GM12891 (cell line): ENCODE results near the gene FHOD1.

Experiments used
- DNase-seq: peaks from one replicate; pipeline ENCODE4 v3.0.0; 2011; ENCODE audit warnings: low spot score; ENCODE audit not compliant: insufficient read length
- FAIRE-seq: peaks from 2 replicates; lab custom pipeline; 2011; peaks lifted over from hg19 to GRCh38; lab: Jason Lieb, UNC
- PAX5 ChIP-seq: IDR thresholded peaks from 2 replicates; pipeline ENCODE4 v1.6.1; 2011; ENCODE audit warnings: low read length, moderate library complexity, mild to moderate bottlenecking; ENCODE audit not compliant: insufficient read depth, severe bottlenecking
- POLR2A ChIP-seq: IDR thresholded peaks from 2 replicates; pipeline ENCODE4 v1.6.1; 2011; ENCODE audit warnings: low read depth, low read length, control low read depth
- POLR2AphosphoS5 ChIP-seq: IDR thresholded peaks from 2 replicates; pipeline ENCODE4 v1.6.1; 2011; ENCODE audit warnings: low read depth, low read length, control low read depth
- POU2F2 ChIP-seq: IDR thresholded peaks from 2 replicates; pipeline ENCODE4 v1.6.1; 2011; ENCODE audit warnings: low read depth, mild to moderate bottlenecking, control low read depth, low read length, moderate library complexity
- SPI1 ChIP-seq: IDR thresholded peaks from 2 replicates; pipeline ENCODE4 v1.6.1; 2011; ENCODE audit warnings: low read depth, low read length, control low read depth
- TAF1 ChIP-seq: IDR thresholded peaks from 2 replicates; pipeline ENCODE4 v1.6.1; 2011; ENCODE audit warnings: low read depth, low read length, control low read depth

FHOD1 gene

DNA sequence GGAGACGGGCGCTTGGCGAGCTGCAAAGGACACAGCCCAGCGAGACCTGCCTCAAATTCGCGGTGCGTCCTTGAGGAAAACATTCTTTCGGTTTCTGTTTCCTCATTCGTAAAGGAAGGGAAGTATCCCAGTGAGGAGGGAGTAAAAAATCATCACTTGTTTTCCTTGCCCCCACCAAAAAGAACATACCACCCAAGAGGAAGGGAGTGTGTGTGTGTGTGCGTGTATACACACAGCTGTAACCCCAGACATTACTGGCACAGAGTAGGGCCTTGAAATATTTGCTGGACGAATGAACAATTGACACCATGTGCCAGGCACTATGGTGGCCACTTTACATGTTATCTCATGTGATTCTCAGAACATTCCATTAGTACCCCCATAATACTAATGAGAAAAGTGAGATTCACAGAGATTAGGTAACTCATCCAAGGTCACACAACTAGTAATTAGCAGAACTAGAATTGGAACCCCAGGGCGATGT is 61.6 kb downstream of the FHOD1 start:
- DNase-seq = no peak
- FAIRE-seq = no peak
- TF ChIP-seq SPI1 = no peak
- TF ChIP-seq POU2F2 = no peak
- no peak for TF ChIP-seq POLR2A
- TF ChIP-seq PAX5 = no peak
- no peak for TF ChIP-seq TAF1
- TF ChIP-seq POLR2AphosphoS5 = no peak

DNA sequence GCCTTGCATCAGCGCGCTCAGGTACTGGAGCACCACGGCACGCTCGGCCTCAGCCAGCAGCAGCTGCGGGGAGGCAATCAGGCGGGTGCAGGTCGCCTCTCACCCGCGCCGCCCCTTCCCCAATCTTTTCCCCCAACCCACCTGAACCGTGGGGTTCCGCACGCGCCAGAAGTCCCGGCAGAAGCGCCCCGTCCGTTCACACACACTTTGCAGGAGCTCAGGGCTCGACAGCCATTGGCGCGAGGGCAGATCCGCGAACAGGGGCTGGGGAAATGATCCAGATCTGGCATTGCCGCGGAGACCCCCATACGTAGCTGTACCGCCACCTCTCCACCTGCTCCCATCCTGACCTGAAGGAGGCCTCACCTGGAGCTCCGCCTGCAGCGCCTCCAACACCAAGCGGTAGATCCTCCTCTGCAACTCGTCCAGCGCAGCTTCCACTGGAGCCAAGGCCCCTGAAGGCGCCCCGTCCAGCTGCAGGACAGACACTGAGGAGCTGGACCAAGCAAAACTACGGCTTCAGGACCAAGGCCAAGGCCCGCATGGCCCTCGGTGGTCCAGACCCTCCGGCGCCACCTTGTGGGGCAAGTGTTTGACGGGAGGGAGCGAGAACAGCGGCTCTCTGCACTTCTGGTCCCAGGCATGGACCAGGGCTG is 62.2 kb downstream of the FHOD1 start:
- DNase-seq (no peak), FAIRE-seq (peak; percentile 87)
- no peak for TF ChIP-seq TAF1
- no peak for TF ChIP-seq SPI1
- TF ChIP-seq PAX5 = peak; percentile 73
- no peak for TF ChIP-seq POU2F2

DNA sequence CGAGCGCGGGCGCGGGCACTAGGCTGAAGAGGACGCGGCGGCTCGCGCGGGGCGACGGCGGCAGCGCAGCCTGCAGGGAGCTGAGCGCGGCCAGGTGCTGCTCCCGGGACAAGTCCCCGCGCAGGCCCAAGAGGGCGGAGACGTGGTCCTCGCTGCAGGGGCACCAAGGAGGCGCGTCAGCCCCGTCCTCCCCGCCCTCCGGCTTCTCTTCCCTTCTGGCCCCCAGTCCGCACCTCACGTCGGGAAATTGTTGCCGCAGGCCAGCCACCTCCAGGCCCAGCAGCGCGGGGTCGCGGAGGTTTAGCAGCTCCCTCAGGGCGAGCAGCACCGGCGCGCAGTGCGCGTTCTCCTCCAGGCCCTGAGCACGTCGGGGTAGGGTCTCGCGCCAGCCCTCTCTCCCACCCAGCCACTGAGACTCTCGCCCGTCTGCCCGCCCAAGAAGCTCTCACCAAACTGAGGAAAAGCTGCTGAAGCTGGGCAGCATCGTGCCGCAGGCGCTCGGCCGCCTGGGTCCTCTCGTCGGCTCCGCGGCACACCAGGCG is 62.8 kb downstream of the FHOD1 start:
- FAIRE-seq (no peak), DNase-seq (no peak)
- TF ChIP-seq TAF1 (no peak), PAX5 (no peak), POLR2AphosphoS5 (no peak), SPI1 (no peak), POU2F2 (no peak), POLR2A (no peak)

DNA sequence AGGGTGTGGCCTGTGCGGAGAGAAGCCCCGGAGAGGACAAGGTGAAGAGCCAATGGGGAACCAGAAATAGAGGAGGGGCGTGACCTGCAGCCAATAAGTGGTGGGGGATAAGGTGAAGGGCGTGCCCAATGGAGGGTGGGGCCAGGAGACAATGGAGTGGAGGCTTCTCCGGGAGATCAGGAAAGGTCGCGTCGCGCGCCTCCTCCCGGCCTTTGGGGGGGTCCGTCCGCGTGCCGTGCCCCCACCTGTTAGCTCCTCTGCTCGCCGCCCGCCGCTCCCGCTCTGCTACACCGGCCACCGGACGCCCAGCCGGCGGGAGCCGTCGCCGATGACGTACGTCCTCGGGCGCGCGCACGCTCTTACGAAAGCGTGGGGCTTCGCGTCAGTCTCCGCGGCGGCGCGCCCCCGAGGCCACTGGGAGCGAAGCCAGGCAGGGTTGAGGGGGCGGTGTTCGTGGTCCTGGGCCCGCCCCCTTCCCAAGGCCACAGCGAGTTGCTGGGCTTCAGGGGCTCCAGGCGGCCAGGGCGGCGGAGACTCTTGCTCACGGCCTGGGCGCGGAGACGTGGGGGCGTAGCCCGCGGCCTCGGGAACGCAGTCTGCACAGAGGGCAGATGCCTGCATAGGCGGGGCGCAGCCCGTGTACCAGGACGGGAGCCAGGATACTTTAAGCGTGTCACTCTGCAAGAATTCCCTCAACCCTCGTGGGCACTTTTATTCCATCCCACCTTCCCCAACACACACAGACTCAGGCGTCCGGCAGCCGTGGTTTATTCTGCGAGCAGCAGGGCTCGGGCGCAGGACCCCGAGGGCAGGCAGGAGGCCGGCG is 63.4 kb downstream of the FHOD1 start, which contains the start of gene MATCAP1:
Gene MATCAP1, minus strand, starts transcription at position 337 of the 826 bp plus-strand sequence. CDS start 3,353 bp downstream, outside the sequence.
- FAIRE-seq (peak; percentile 99), DNase-seq (peak; percentile 99)
- TF ChIP-seq PAX5 (no peak), TAF1 (no peak), POU2F2 (no peak), POLR2A (no peak), POLR2AphosphoS5 (no peak), SPI1 (no peak)

DNA sequence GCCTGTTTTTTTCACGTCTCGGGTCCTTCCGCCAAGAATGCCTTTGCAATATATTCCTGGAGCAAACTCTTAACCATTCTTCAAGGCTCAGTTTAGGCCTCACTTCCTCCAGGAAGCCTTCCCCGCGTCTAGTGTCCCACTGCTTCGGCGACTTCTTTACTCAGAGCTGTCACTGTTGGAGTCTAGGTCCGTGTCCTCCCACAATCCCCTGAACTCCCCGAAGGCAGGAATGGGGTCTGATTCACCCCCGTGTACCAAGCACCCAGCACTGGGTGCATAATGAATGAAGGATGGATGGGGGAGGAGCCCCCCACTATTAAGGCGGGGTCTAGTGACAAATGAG is 64.0 kb downstream of the FHOD1 start:
- DNase-seq (no peak), FAIRE-seq (no peak)

DNA sequence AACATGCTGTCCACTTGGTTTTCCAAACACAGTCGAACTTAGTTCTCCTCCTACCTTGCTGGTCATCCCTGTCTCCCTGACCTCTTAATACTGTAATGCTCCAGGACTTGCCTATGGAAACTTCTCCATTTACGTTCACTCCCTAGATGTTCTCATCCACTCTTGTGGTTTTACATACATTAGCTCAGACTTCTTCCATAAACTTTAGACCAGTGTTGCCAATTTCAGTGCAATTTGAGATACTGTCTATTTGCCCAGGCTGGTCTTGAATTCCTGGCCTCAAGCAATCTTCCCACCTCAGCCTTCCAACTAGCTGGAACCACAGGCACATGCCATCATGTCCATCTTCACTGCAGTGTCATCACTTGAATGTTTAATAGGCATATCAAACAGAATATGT is 65.0 kb downstream of the FHOD1 start:
- TF ChIP-seq POU2F2 = no peak
- TF ChIP-seq TAF1 = no peak
- no peak for TF ChIP-seq PAX5
- no peak for TF ChIP-seq POLR2AphosphoS5
- TF ChIP-seq POLR2A = no peak
- TF ChIP-seq SPI1 = no peak
- peak; percentile 81 for FAIRE-seq

More for the DNA sequence above, 64.0 kb downstream of the FHOD1 start:
- no peak for TF ChIP-seq POLR2A
- no peak for TF ChIP-seq TAF1
- TF ChIP-seq POU2F2 = no peak
- 0 out of 2 replicates have a peak, but pooled peaks have one; percentile 3 for TF ChIP-seq SPI1
- no peak for TF ChIP-seq POLR2AphosphoS5
- TF ChIP-seq PAX5 = no peak

DNA sequence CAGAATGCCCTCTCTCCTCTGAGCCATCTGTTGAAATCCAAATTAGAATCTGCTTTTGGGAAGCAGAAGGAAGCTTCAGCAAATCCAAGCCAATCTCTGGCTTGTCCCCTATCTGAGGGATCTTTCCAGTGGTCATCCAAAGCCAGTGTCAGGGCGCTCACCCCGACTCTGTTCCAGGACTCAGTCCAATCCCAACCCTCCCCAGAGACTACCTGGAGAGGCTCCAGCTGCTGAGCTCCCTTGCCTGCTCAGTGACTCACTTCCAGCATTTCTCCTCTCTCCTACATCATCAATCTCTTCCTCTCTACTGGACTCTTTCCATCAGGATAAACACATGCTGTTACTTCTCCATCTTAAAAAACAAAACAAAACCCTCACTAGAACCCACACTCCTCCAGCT is 65.9 kb downstream of the FHOD1 start:
- no peak for TF ChIP-seq TAF1
- TF ChIP-seq PAX5 = no peak
- no peak for TF ChIP-seq POLR2AphosphoS5
- TF ChIP-seq SPI1 = no peak
- no peak for TF ChIP-seq POLR2A
- DNase-seq (no peak), FAIRE-seq (no peak)

More for the DNA sequence above, 65.0 kb downstream of the FHOD1 start:
- DNase-seq = no peak

DNA sequence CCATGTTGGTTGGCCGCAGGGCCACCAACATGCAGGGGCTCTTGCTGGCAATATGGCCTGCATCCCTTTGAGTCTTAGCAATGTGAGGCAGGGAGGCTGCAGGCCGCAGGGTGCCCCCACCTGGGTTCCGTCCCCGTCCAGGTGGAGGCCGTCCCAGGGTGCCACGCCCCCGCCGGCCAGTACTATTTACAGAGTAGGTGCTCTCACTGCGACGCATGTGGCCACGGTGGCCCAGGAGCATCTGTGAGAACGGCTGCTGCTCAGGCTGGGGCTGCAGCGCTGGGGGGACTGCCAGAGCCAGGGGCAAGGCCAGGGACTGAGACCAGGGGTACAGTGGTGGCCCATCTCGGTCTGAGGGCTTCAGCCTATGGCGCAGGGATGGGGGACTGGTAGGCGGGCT is 67.1 kb downstream of the FHOD1 start:
- DNase-seq (no peak), FAIRE-seq (no peak)
- TF ChIP-seq POLR2A (no peak), POLR2AphosphoS5 (no peak), TAF1 (no peak), PAX5 (no peak), POU2F2 (no peak), SPI1 (no peak)

DNA sequence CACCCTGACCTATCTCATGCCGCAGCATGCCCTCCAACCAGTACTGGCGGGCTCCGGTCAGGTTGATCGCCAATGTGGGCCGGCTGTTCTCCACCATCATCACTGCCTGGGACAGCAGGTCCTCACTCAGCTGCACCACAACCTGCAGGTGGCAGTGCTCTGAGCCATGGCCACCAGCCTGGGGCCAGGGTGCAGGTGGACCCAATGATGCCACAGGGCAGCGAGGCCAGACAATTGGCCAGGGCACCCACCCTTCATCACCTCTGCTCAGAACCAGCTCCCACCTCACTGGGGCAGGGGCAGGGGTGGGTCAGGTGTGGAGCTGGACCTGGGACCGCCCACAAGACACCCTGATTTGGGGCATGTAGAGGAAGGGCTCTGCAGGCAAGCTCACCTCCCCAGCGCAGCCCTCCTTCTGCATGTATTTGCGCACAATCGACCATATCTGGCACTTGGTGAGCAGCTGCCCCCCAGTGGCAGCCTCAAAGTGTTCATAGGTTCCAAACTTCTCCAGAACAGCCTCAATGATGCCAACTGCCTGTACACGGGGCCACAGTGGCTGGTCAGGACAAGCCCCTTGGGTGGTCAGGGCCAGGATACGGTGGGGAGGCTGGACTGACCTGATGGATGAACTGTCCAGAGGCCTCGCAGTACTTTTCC is 67.7 kb downstream of the FHOD1 start:
- TF ChIP-seq SPI1 = no peak
- no peak for TF ChIP-seq POU2F2
- no peak for TF ChIP-seq TAF1
- TF ChIP-seq PAX5 = no peak
- TF ChIP-seq POLR2AphosphoS5 = no peak
- no peak for TF ChIP-seq POLR2A
- DNase-seq (no peak), FAIRE-seq (no peak)
